Psoas muscle (tissue), 8 donors: Measurements from ENCODE around the gene FARSA. TPM values are rescaled to one million over a fixed set of nuclear protein-coding genes. Genes with fewer than 3 reads are reported as not detected.

ENCODE experiments used
- ATAC-seq, 4 donors: fragments of 200-7000 bp; cut with Tn5 transposase; one replicate each; pipeline ENCODE4 v1.9.1; 2020; ENCODE audit warnings: moderate library complexity in 3 of 4, mild to moderate bottlenecking in 2 of 4
- DNase-seq, 2 donors: peaks; one replicate each; pipeline ENCODE4 v3.0.0-alpha.2; 2020
- H3K27ac ChIP-seq: fragments of 200-600 bp; one replicate; pipeline ENCODE4 v1.8.0; 2022
- H3K27me3 ChIP-seq, 3 donors: fragments of 200-600 bp in 1 of 3; one replicate each; pipeline versions ENCODE4 v1.6.1 to v1.8.0; 2013 to 2022; ENCODE audit warnings: low read length in 2 of 3, mild to moderate bottlenecking in 2 of 3, moderate library complexity in 1 of 3; ENCODE audit not compliant: insufficient read depth in 3 of 3
- H3K36me3 ChIP-seq, 2 donors: fragments of 200-600 bp in 1 of 2; one replicate each; pipeline versions ENCODE4 v1.6.1 to v1.8.0; 2013 to 2022; ENCODE audit warnings: low read depth in 1 of 2, mild to moderate bottlenecking in 1 of 2, moderate library complexity in 1 of 2; ENCODE audit not compliant: insufficient read depth in 1 of 2
- H3K4me1 ChIP-seq: fragments of 200-600 bp; one replicate; pipeline ENCODE4 v1.8.0; 2022
- H3K4me3 ChIP-seq: fragments of 200-600 bp; one replicate; pipeline ENCODE4 v1.8.0; 2022; ENCODE audit warnings: mild to moderate bottlenecking
- H3K9me3 ChIP-seq: fragments of 200-600 bp; one replicate; pipeline ENCODE4 v1.8.0; 2022
- WGBS, 3 donors: extraction: QIAGEN DNeasy Blood & Tissue Kit; methylation state at CpG; one replicate each; pipeline versions ENCODE4 v1.1.6 to v1.1.7; 2013; 5-methylcytosine and 5-hydroxymethylcytosine counted together
- intact Hi-C, 2 donors: fragments of 100-400 bp; cut with DNase I; formaldehyde crosslinking; loops; one replicate each; pipeline versions ENCODE4 v1.11.0 to v1.14.2; 2022
- polyA plus RNA-seq, 3 donors: library from polyadenylated mRNA; stranded (reverse); fragments of 200-250 nt; gene quantifications; one replicate each; pipeline ENCODE4 v1.2.3, GENCODE V29; 2013
- total RNA-seq, 4 donors: library from RNA; stranded (reverse); fragmentation: NEBNext Ultra II Directional in 2 of 4; extraction: Animal tissue kit (Norgen Biotek cat#: 25700) in 2 of 4; gene quantifications; one replicate each; pipeline versions ENCODE4 v1.2.1 to v1.2.4, GENCODE V29; 2021 to 2023
- TF ChIP-seq, protein P1 (sequence below): fragments of 200-600 bp; IDR thresholded peaks from one replicate; pipeline ENCODE4 v1.8.0; 2022; ENCODE audit warnings: antibody characterized with exemption
- donor health status: healthy with polysubstance abuse.
- donor health status: DM: no; HTN: no; CAD: no; lungs with moderate emphysema.
- donor health status: Bipolar disorder and iron deficiency.
- donor health status: healthy.
- donor health status: DM: yes; HTN: yes; CAD: no.
- donor health status: DM: no; HTN: no; CAD: no.
- donor health status: DM: no; HTN: no; CAD: no.
- donor health status: DM: yes; HTN: yes; CAD: no.

The FARSA gene
- total and polyA plus RNA-seq, 7 donors: 45.9 to 161 (median 61.6) TPM

DNA sequence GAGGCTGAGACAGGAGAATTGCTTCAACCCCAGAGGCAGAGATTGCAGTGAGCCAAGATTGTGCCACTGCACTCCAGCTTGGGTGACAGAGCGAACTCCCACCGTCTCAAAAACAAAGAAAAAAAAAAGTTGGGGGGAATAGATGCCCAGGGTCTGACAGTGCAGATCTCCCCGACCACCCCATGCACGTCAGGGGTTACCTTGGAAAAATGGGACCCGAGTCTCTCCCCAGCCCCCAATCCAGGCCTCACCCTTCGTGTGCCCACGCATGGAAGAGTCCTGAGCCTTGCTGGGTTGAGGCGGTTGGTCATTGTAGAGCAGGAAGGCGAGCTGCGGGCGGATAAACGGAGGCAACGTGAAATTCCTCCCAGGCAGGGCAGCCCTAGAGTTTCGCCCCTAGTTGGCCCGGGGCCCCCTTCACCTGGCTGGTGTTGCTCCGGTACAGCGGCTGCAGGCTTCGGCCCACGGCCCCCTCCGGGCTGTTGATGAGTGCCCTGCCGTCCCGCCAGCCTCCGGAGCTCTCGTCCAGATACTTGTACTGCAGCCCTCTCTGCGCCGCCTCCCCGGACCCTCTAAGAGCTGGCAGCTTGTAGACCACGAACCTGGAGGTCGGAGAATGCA, 52.9 kb downstream of the FARSA start:
- intact Hi-C loops: no loop called here
- ATAC-seq: peak; percentile 22 to 57 (median 32)
- TF ChIP-seq, protein P1, sequence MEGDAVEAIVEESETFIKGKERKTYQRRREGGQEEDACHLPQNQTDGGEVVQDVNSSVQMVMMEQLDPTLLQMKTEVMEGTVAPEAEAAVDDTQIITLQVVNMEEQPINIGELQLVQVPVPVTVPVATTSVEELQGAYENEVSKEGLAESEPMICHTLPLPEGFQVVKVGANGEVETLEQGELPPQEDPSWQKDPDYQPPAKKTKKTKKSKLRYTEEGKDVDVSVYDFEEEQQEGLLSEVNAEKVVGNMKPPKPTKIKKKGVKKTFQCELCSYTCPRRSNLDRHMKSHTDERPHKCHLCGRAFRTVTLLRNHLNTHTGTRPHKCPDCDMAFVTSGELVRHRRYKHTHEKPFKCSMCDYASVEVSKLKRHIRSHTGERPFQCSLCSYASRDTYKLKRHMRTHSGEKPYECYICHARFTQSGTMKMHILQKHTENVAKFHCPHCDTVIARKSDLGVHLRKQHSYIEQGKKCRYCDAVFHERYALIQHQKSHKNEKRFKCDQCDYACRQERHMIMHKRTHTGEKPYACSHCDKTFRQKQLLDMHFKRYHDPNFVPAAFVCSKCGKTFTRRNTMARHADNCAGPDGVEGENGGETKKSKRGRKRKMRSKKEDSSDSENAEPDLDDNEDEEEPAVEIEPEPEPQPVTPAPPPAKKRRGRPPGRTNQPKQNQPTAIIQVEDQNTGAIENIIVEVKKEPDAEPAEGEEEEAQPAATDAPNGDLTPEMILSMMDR: no peak
- WGBS, 3 donors: 12 to 17% (median 16%) methylated on average over 29 of the region's 29 CpGs
- Histone ChIP-seq H3K9me3 (no peaks in the 10 kb centered on the region), H3K4me1 (peaks cover 15% of the 10 kb centered on the region), H3K27ac (peak overlapping the region; percentile 86), H3K27me3 (peaks cover 0 to 10% (median 2%) of the 10 kb centered on the region in 3 donors), H3K4me3 (peak overlapping the region; percentile 79), H3K36me3 (peaks cover 3 to 31% of the 10 kb centered on the region in 2 donors)
- peak in 1 of 2 donors; percentile 39 for DNase-seq

DNA sequence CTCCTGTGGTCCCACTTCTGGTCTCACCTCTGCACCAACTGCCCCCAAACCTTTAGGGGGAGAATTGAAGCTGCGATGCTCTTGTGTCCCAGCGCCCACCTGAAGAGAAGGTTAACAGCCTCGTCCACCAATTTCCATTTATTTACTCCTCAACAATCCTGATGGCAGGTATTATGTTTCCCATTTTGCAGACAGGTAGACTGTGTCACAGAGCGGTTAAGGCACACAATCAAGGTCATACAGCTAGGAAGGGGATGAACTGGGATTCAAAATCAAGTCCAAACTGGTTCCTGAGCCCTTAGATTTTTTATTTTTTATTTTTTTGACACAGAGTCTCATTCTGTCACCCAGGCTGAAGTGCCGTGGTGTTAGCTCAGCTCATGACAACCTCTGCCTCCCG, 58.4 kb downstream of the FARSA start:
- Histone ChIP-seq H3K27me3 (no peaks in the 10 kb centered on the region), H3K9me3 (no peaks in the 10 kb centered on the region), H3K4me3 (no peak overlapping the region), H3K4me1 (peaks cover 2% of the 10 kb centered on the region), H3K27ac (no peak overlapping the region), H3K36me3 (peaks cover 3 to 42% of the 10 kb centered on the region in 2 donors)
- TF ChIP-seq, protein P1: no peak
- DNase-seq (no peak), ATAC-seq (no peak)
- intact Hi-C loops: no loop called here
- WGBS, 3 donors: 90 to 94% (median 93%) methylated on average over 6 of the region's 6 CpGs

DNA sequence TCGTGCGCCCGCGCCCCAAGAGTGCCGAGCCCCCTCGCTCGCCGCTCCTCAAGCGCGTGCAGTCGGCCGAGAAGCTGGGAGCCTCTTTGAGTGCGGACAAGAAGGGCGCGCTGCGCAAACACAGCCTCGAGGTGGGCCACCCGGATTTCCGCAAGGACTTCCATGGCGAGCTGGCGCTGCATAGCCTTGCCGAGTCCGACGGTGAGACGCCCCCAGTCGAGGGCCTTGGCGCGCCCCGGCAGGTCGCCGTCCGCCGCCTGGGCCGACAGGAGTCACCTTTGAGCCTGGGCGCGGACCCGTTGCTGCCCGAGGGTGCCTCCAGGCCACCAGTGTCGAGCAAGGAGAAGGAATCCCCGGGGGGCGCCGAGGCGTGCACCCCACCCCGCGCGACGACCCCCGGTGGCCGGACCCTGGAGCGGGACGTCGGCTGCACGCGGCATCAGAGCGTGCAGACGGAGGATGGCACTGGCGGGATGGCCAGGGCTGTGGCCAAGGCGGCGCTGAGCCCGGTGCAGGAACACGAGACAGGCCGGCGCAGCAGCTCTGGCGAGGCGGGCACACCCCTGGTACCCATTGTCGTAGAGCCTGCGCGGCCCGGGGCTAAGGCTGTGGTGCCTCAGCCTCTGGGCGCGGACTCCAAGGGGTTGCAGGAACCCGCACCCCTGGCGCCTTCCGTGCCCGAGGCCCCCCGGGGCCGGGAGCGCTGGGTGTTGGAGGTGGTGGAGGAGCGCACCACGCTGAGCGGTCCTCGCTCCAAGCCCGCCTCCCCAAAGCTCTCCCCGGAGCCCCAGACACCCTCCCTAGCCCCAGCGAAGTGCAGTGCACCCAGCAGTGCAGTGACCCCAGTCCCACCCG, 59.4 kb downstream of the FARSA start:
- Histone ChIP-seq H3K9me3 (no peaks in the 10 kb centered on the region), H3K27ac (no peak overlapping the region), H3K4me3 (peak overlapping the region; percentile 45), H3K4me1 (no peaks in the 10 kb centered on the region), H3K27me3 (no peaks in the 10 kb centered on the region), H3K36me3 (peaks cover 3 to 42% of the 10 kb centered on the region in 2 donors)
- ATAC-seq (no peak), DNase-seq (no peak)
- intact Hi-C loops: no loop called here
- WGBS, 3 donors: 82 to 93% (median 90%) methylated on average over 57 to 86 of the region's 86 CpGs
- TF ChIP-seq, protein P1: no peak

DNA sequence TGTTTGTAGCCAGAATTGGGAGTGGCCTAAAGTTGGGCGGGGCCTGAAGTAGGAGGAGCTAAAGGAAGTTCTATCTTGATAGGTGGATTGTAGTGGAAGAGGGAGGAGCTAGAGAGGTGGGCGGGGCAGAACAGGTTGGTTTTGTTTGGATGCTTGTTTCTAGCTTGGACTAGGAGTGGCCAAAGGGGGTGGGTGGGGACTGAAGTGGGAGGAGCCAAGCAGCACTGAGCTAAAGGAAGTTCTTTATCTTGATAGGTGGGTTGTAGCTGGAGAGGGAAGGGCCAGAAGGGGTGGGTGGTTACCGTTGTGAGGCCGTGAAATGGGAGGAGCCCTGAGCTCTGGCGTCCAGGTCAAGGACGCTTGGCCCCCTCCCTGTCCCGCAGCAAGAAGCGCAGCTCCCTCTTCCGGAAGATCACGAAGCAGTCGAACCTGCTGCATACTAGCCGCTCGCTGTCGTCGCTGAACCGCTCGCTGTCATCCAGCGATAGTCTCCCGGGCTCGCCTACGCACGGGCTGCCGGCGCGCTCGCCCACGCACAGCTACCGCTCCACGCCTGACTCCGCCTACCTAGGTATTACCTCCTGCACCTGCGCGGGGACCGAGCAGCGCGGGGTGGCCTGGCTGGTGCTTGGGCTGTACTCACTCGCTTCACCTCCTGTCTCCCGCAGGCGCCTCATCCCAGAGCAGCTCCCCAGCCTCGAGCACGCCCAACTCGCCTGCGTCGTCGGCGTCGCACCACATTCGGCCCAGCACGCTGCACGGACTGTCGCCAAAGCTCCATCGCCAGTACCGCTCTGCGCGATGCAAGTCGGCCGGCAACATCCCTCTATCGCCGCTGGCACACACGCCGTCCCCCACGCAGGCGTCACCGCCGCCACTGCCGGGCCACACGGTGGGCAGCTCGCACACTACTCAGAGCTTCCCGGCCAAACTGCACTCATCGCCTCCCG, 60.3 kb downstream of the FARSA start:
- 55 to 64% (median 58%) methylated on average over 70 of the region's 70 CpGs for WGBS, 3 donors
- ATAC-seq (peak; percentile 56 to 88 (median 84)), DNase-seq (peak; percentile 51 to 72)
- peak overlapping the region; percentile 45 for H3K4me3 ChIP-seq
- TF ChIP-seq, protein P1: no peak
- H3K27ac ChIP-seq: no peak overlapping the region
- intact Hi-C loops: no loop called here
- H3K27me3 ChIP-seq: no peaks in the 10 kb centered on the region
- H3K9me3 ChIP-seq: no peaks in the 10 kb centered on the region
- H3K4me1 ChIP-seq: no peaks in the 10 kb centered on the region
- H3K36me3 ChIP-seq: peaks cover 0 to 37% of the 10 kb centered on the region in 2 donors

Other genes starting within 250 kb of the FARSA start
- not detected for gene GNG14, start 245.7 kb downstream of the FARSA start, total RNA-seq
- not detected for gene GNG14, start 245.7 kb downstream of the FARSA start, polyA plus RNA-seq
- gene FBXW9, start 237.1 kb downstream of the FARSA start, total RNA-seq: 1 to 10 TPM; 1.2 to 2.2 (median 1.6) TPM
- gene FBXW9, start 237.1 kb downstream of the FARSA start, polyA plus RNA-seq: 1 to 10 TPM; 4.1 to 9.2 (median 4.4) TPM
- gene TNPO2, start 209.8 kb downstream of the FARSA start, total RNA-seq: 10 to 100 TPM; 29.0 to 48.1 (median 37.3) TPM
- gene TNPO2, start 209.8 kb downstream of the FARSA start, polyA plus RNA-seq: 10 to 100 TPM; 17.4 to 31.2 (median 28.6) TPM
- 100 to 1,000 TPM in 3 of 4 donors, 10 to 100 TPM in 1; 78.6 to 124 (median 108) TPM for gene TRIR, start 199.0 kb downstream of the FARSA start, total RNA-seq
- 100 to 1,000 TPM; 183 to 309 (median 187) TPM for gene TRIR, start 199.0 kb downstream of the FARSA start, polyA plus RNA-seq
- 10 to 100 TPM; 43.0 to 52.8 (median 51.0) TPM for gene GET3, start 196.2 kb downstream of the FARSA start, total RNA-seq
- 100 to 1,000 TPM in 1 of 3 donors, 10 to 100 TPM in 2; 75.6 to 135 (median 98.5) TPM for gene GET3, start 196.2 kb downstream of the FARSA start, polyA plus RNA-seq
- not detected for gene BEST2, start 181.9 kb downstream of the FARSA start, total RNA-seq
- under 1 TPM; 0.04 to 0.37 (median 0.08) TPM for gene BEST2, start 181.9 kb downstream of the FARSA start, polyA plus RNA-seq
- 10 to 100 TPM; 20.3 to 33.0 (median 23.8) TPM for gene HOOK2, start 158.2 kb downstream of the FARSA start, total RNA-seq
- gene HOOK2, start 158.2 kb downstream of the FARSA start, polyA plus RNA-seq: 10 to 100 TPM; 11.3 to 21.7 (median 19.0) TPM
- gene JUNB, start 142.2 kb downstream of the FARSA start, total RNA-seq: 100 to 1,000 TPM in 2 of 4 donors, 10 to 100 TPM in 2; 29.2 to 217 (median 73.6) TPM
- 100 to 1,000 TPM in 1 of 3 donors, 10 to 100 TPM in 2; 25.1 to 145 (median 31.9) TPM for gene JUNB, start 142.2 kb downstream of the FARSA start, polyA plus RNA-seq
- gene PRDX2, start 131.9 kb downstream of the FARSA start, total RNA-seq: 100 to 1,000 TPM; 273 to 419 (median 370) TPM
- gene PRDX2, start 131.9 kb downstream of the FARSA start, polyA plus RNA-seq: 100 to 1,000 TPM; 329 to 535 (median 396) TPM
- gene THSD8, start 131.6 kb downstream of the FARSA start, total RNA-seq: 1 to 10 TPM in 3 of 4 donors, under 1 TPM in 1; 0.92 to 3.2 (median 2.0) TPM
- gene THSD8, start 131.6 kb downstream of the FARSA start, polyA plus RNA-seq: 1 to 10 TPM; 1.9 to 2.5 (median 2.0) TPM
- gene RNASEH2A, start 127.1 kb downstream of the FARSA start, total RNA-seq: 1 to 10 TPM; 2.4 to 5.0 (median 3.0) TPM
- gene RNASEH2A, start 127.1 kb downstream of the FARSA start, polyA plus RNA-seq: 1 to 10 TPM; 3.6 to 9.0 (median 8.6) TPM
- gene RTBDN, start 99.1 kb downstream of the FARSA start, total RNA-seq: not detected
- under 1 TPM in 1 of 3 donors, not detected in 2; 0.05 TPM for gene RTBDN, start 99.1 kb downstream of the FARSA start, polyA plus RNA-seq
- not detected for gene MAST1, start 95.2 kb downstream of the FARSA start, total RNA-seq
- gene MAST1, start 95.2 kb downstream of the FARSA start, polyA plus RNA-seq: under 1 TPM; 0.09 to 0.13 (median 0.10) TPM
- 10 to 100 TPM in 2 of 4 donors, 1 to 10 TPM in 2; 5.5 to 23.0 (median 13.1) TPM for gene DNASE2, start 52.3 kb downstream of the FARSA start, total RNA-seq
- gene DNASE2, start 52.3 kb downstream of the FARSA start, polyA plus RNA-seq: 10 to 100 TPM in 1 of 3 donors, 1 to 10 TPM in 2; 5.9 to 14.8 (median 7.5) TPM
- gene KLF1, start 46.5 kb downstream of the FARSA start, total RNA-seq: under 1 TPM in 2 of 4 donors, not detected in 2; 0.34 to 0.37 TPM
- under 1 TPM in 1 of 3 donors, not detected in 2; 0.18 TPM for gene KLF1, start 46.5 kb downstream of the FARSA start, polyA plus RNA-seq
- gene GCDH, start 42.6 kb downstream of the FARSA start, total RNA-seq: 10 to 100 TPM; 18.9 to 45.2 (median 31.2) TPM
- gene GCDH, start 42.6 kb downstream of the FARSA start, polyA plus RNA-seq: 10 to 100 TPM; 21.1 to 28.8 (median 21.9) TPM
- not detected for gene SYCE2, start 14.4 kb downstream of the FARSA start, total RNA-seq
- under 1 TPM in 1 of 3 donors, not detected in 2; 0.05 TPM for gene SYCE2, start 14.4 kb downstream of the FARSA start, polyA plus RNA-seq
- gene CALR, start 4.9 kb upstream of the FARSA start, total RNA-seq: 100 to 1,000 TPM; 124 to 219 (median 175) TPM
- gene CALR, start 4.9 kb upstream of the FARSA start, polyA plus RNA-seq: 100 to 1,000 TPM; 134 to 273 (median 146) TPM
- gene RAD23A, start 12.2 kb upstream of the FARSA start, total RNA-seq: 100 to 1,000 TPM; 424 to 704 (median 500) TPM
- gene RAD23A, start 12.2 kb upstream of the FARSA start, polyA plus RNA-seq: 100 to 1,000 TPM; 403 to 801 (median 728) TPM
- gene GADD45GIP1, start 23.5 kb upstream of the FARSA start, total RNA-seq: 10 to 100 TPM; 22.4 to 35.6 (median 29.3) TPM
- gene GADD45GIP1, start 23.5 kb upstream of the FARSA start, polyA plus RNA-seq: 100 to 1,000 TPM in 1 of 3 donors, 10 to 100 TPM in 2; 50.6 to 119 (median 62.5) TPM
- gene DAND5, start 35.9 kb upstream of the FARSA start, total RNA-seq: under 1 TPM in 1 of 4 donors, not detected in 3; 0.26 TPM
- gene DAND5, start 35.9 kb upstream of the FARSA start, polyA plus RNA-seq: not detected
- gene NFIX, start 61.8 kb upstream of the FARSA start, total RNA-seq: 100 to 1,000 TPM; 220 to 347 (median 268) TPM
- gene NFIX, start 61.8 kb upstream of the FARSA start, polyA plus RNA-seq: 100 to 1,000 TPM in 1 of 3 donors, 10 to 100 TPM in 2; 22.2 to 158 (median 43.8) TPM
- gene LYL1, start 169.1 kb upstream of the FARSA start, total RNA-seq: 1 to 10 TPM; 2.1 to 4.6 (median 3.2) TPM
- gene LYL1, start 169.1 kb upstream of the FARSA start, polyA plus RNA-seq: 1 to 10 TPM; 1.1 to 3.4 (median 1.1) TPM
- gene TRMT1, start 183.0 kb upstream of the FARSA start, total RNA-seq: 10 to 100 TPM; 31.6 to 45.3 (median 35.1) TPM
- 10 to 100 TPM; 42.3 to 87.1 (median 45.4) TPM for gene TRMT1, start 183.0 kb upstream of the FARSA start, polyA plus RNA-seq
- gene NACC1, start 184.6 kb upstream of the FARSA start, total RNA-seq: 10 to 100 TPM; 32.1 to 48.9 (median 37.9) TPM
- gene NACC1, start 184.6 kb upstream of the FARSA start, polyA plus RNA-seq: 10 to 100 TPM; 11.9 to 63.4 (median 45.8) TPM
- gene STX10, start 216.7 kb upstream of the FARSA start, total RNA-seq: 10 to 100 TPM; 18.5 to 20.4 (median 19.3) TPM
- gene STX10, start 216.7 kb upstream of the FARSA start, polyA plus RNA-seq: 10 to 100 TPM; 34.5 to 63.3 (median 43.6) TPM
- 10 to 100 TPM; 16.8 to 31.2 (median 29.9) TPM for gene IER2, start 216.7 kb upstream of the FARSA start, total RNA-seq
- 10 to 100 TPM; 12.9 to 62.7 (median 18.2) TPM for gene IER2, start 216.7 kb upstream of the FARSA start, polyA plus RNA-seq